H1 (cell line): ENCODE results near the gene ALAS1. TPM values are rescaled to one million over a fixed set of nuclear protein-coding genes. Genes with fewer than 3 reads are reported as not detected.

ENCODE experiments used
- CTCF ChIA-PET: fragments of 300-600 bp; sonication (Branson Sonifier 250); formaldehyde crosslinking; loops from one replicate; lab custom pipeline; 2021; ENCODE audit not compliant: partially characterized antibody; lab: Charles Lee
- POLR2A ChIA-PET: fragments of 300-600 bp; sonication (Branson Sonifier 250); formaldehyde crosslinking; loops from one replicate; lab custom pipeline; 2021; ENCODE audit warnings: inconsistent platforms; ENCODE audit not compliant: partially characterized antibody; lab: Charles Lee
- DNase-seq, 2 experiments: peaks; one replicate each; pipeline versions ENCODE4 v3.0.0 to v3.0.0-alpha.2; 2010 to 2022; ENCODE audit warnings: low spot score in 2 of 2, low read depth in 1 of 2, mixed read lengths in 1 of 2
- FAIRE-seq: peaks from 2 replicates; lab custom pipeline; 2011; peaks lifted over from hg19 to GRCh38; lab: Jason Lieb, UNC
- H2AFZ ChIP-seq: 2 replicates; pipeline ENCODE4 v1.8.1; 2012; ENCODE audit warnings: low read length, inconsistent platforms
- H2AK5ac ChIP-seq: 2 replicates; pipeline ENCODE4 v1.6.1; 2013; ENCODE audit warnings: low read depth, low read length
- H2BK120ac ChIP-seq: replicated peaks from 2 replicates; pipeline ENCODE3; 2013; ENCODE audit warnings: low read depth, low read length, inconsistent platforms
- H2BK12ac ChIP-seq: 2 replicates; pipeline ENCODE4 v1.6.1; 2013; ENCODE audit warnings: low read depth, low read length
- H2BK15ac ChIP-seq: 2 replicates; pipeline ENCODE4 v1.6.1; 2013; ENCODE audit warnings: low read length
- H2BK20ac ChIP-seq: 2 replicates; pipeline ENCODE4 v1.6.1; 2013; ENCODE audit warnings: low read length
- H2BK5ac ChIP-seq: 2 replicates; pipeline ENCODE4 v1.6.1; 2013; ENCODE audit warnings: low read depth, low read length
- H3K14ac ChIP-seq: 2 replicates; pipeline ENCODE4 v1.6.1; 2013; ENCODE audit warnings: inconsistent platforms; ENCODE audit not compliant: insufficient read length
- H3K18ac ChIP-seq: 2 replicates; pipeline ENCODE4 v1.6.1; 2013; ENCODE audit warnings: low read length; ENCODE audit errors: extremely low read depth
- H3K23ac ChIP-seq: 2 replicates; pipeline ENCODE4 v1.6.1; 2013; ENCODE audit warnings: inconsistent platforms; ENCODE audit not compliant: insufficient read length
- H3K23me2 ChIP-seq: 2 replicates; pipeline ENCODE4 v1.6.1; 2013; ENCODE audit warnings: low read depth, low read length
- H3K27ac ChIP-seq: 2 replicates; pipeline ENCODE4 v1.6.1; 2011; ENCODE audit warnings: low read depth, low read length, inconsistent platforms
- H3K27me3 ChIP-seq, 4 experiments: replicated peaks in 1 of 4; 1 replicate in 1 of 4; 2 replicates in 3 of 4; pipeline versions ENCODE4 v1.6.1 to v1.8.1; 2011 to 2013; ENCODE audit warnings: low read length in 3 of 4, mild to moderate bottlenecking in 3 of 4, inconsistent platforms in 2 of 4, mixed read lengths in 2 of 4, moderate library complexity in 1 of 4; ENCODE audit not compliant: control insufficient read depth in 3 of 4, insufficient read depth in 3 of 4; ENCODE audit errors: extremely low read depth in 1 of 4
- H3K36me3 ChIP-seq, 4 experiments: 2 replicates each; pipeline versions ENCODE4 v1.6.1 to v1.8.1; 2011 to 2013; ENCODE audit warnings: mild to moderate bottlenecking in 4 of 4, low read length in 3 of 4, moderate library complexity in 2 of 4, control low read depth in 1 of 4, inconsistent platforms in 1 of 4; ENCODE audit not compliant: insufficient read depth in 4 of 4, control insufficient read depth in 2 of 4
- H3K4ac ChIP-seq: replicated peaks from 2 replicates; pipeline ENCODE3; 2013; ENCODE audit warnings: low read length, low read depth, mixed read lengths, inconsistent platforms; ENCODE audit not compliant: insufficient read length
- H3K4me1 ChIP-seq, 4 experiments: replicated peaks in 1 of 4; 1 replicate in 1 of 4; 2 replicates in 3 of 4; pipeline versions ENCODE4 v1.6.1 to v1.8.1; 2011 to 2013; ENCODE audit warnings: low read length in 3 of 4, inconsistent platforms in 2 of 4, mixed read lengths in 1 of 4; ENCODE audit not compliant: insufficient read depth in 4 of 4, control insufficient read depth in 3 of 4
- H3K4me2 ChIP-seq, 2 experiments: 2 replicates each; pipeline versions ENCODE4 v1.6.1 to v1.8.1; 2011 to 2013; ENCODE audit warnings: low read depth in 2 of 2, low read length in 2 of 2, control low read depth in 1 of 2, inconsistent platforms in 1 of 2, mild to moderate bottlenecking in 1 of 2; ENCODE audit not compliant: insufficient read depth in 1 of 2
- H3K4me3 ChIP-seq, 4 experiments: fragments of 200-600, 300-600 bp in 1 of 4; sonication (generic), shearing (Covaris generic), sonication (Bioruptor Twin) in 1 of 4; 2 replicates each; pipeline versions ENCODE4 v1.5.1 to v1.8.1; 2011 to 2016; ENCODE audit warnings: low read length in 4 of 4, low read depth in 3 of 4, control low read depth in 2 of 4, inconsistent platforms in 2 of 4, mild to moderate bottlenecking in 2 of 4, mixed read lengths in 1 of 4, moderate library complexity in 1 of 4; ENCODE audit not compliant: insufficient read depth in 2 of 4; ENCODE audit errors: extremely low read depth in 1 of 4
- H3K56ac ChIP-seq: replicated peaks from 2 replicates; pipeline ENCODE3; 2013; ENCODE audit warnings: low read depth, mild to moderate bottlenecking, mixed read lengths, low read length, inconsistent platforms; ENCODE audit not compliant: insufficient read length
- H3K79me1 ChIP-seq: 2 replicates; pipeline ENCODE4 v1.6.1; 2013; ENCODE audit warnings: low read depth, low read length, control low read depth
- H3K79me2 ChIP-seq, 2 experiments: 2 replicates each; pipeline versions ENCODE4 v1.6.1 to v1.8.1; 2012 to 2013; ENCODE audit warnings: low read length in 2 of 2, mild to moderate bottlenecking in 2 of 2, inconsistent platforms in 1 of 2; ENCODE audit not compliant: insufficient read depth in 2 of 2, control insufficient read depth in 1 of 2
- H3K9ac ChIP-seq, 4 experiments: replicated peaks in 1 of 4; 1 replicate in 1 of 4; 2 replicates in 3 of 4; pipeline versions ENCODE4 v1.6.1 to v1.8.1; 2011 to 2013; ENCODE audit warnings: low read depth in 3 of 4, low read length in 3 of 4, control low read depth in 2 of 4, mild to moderate bottlenecking in 2 of 4, moderate library complexity in 2 of 4, inconsistent platforms in 1 of 4; ENCODE audit errors: extremely low read depth in 1 of 4
- H3K9me3 ChIP-seq, 2 experiments: 2 replicates each; pipeline versions ENCODE4 v1.6.1 to v1.8.1; 2012 to 2013; ENCODE audit warnings: mild to moderate bottlenecking in 2 of 2, moderate library complexity in 2 of 2, control low read depth in 1 of 2, inconsistent platforms in 1 of 2, low read depth in 1 of 2, low read length in 1 of 2, mixed read lengths in 1 of 2; ENCODE audit not compliant: insufficient read depth in 2 of 2
- H4K20me1 ChIP-seq, 2 experiments: replicated peaks in 1 of 2; 2 replicates each; pipeline versions ENCODE3 to v1.8.1; 2011 to 2013; ENCODE audit warnings: inconsistent platforms in 2 of 2, low read length in 2 of 2, mild to moderate bottlenecking in 1 of 2; ENCODE audit not compliant: insufficient read depth in 2 of 2, control insufficient read depth in 1 of 2
- H4K5ac ChIP-seq: 2 replicates; pipeline ENCODE4 v1.6.1; 2013; ENCODE audit warnings: low read length, low read depth, mixed read lengths, inconsistent platforms; ENCODE audit not compliant: insufficient read length
- H4K8ac ChIP-seq: 2 replicates; pipeline ENCODE4 v1.8.0; 2013; ENCODE audit warnings: mild to moderate bottlenecking, moderate library complexity, low read length, inconsistent platforms; ENCODE audit not compliant: insufficient read depth; ENCODE audit errors: extremely low read depth
- H4K91ac ChIP-seq: replicated peaks from 2 replicates; pipeline ENCODE3; 2013; ENCODE audit warnings: low read length, mixed read lengths, inconsistent platforms; ENCODE audit not compliant: insufficient read length
- CREB1 ChIP-seq: IDR thresholded peaks from 2 replicates; pipeline ENCODE4 v1.6.1; 2012; ENCODE audit warnings: inconsistent platforms
- CTBP2 ChIP-seq: IDR thresholded peaks from 2 replicates; pipeline ENCODE4 v1.7.0; 2011; ENCODE audit warnings: borderline replicate concordance, mild to moderate bottlenecking, moderate library complexity, mixed read lengths, low read length; ENCODE audit not compliant: insufficient read depth, insufficient read length
- EZH2 ChIP-seq: fragments of 200-600 bp; sonication (generic); IDR thresholded peaks from 2 replicates; pipeline ENCODE4 v1.7.1; 2012; ENCODE audit warnings: low read depth, mild to moderate bottlenecking, moderate library complexity, low read length, inconsistent platforms; ENCODE audit not compliant: severe bottlenecking
- FOSL1 ChIP-seq: IDR thresholded peaks from 2 replicates; pipeline ENCODE4 v1.6.1; 2011; ENCODE audit warnings: mild to moderate bottlenecking, low read depth, low read length, moderate library complexity; ENCODE audit not compliant: insufficient read depth
- KDM1A ChIP-seq: fragments of 200-600, 300-600 bp; sonication (generic); IDR thresholded peaks from 2 replicates; pipeline ENCODE4 v1.7.1; 2016; ENCODE audit warnings: mild to moderate bottlenecking, low read length, borderline replicate concordance
- MAFK ChIP-seq: IDR thresholded peaks from 2 replicates; pipeline ENCODE4 v1.6.1; 2012; ENCODE audit warnings: low read depth, mild to moderate bottlenecking, improper control_type of control experiment, low read length
- PHF8 ChIP-seq: fragments of 200-600 bp; sonication (generic); conservative IDR thresholded peaks from 2 replicates; pipeline ENCODE4 v1.7.1; 2012; ENCODE audit warnings: low read depth, mild to moderate bottlenecking, inconsistent platforms, low read length, moderate library complexity
- POLR2AphosphoS5 ChIP-seq: IDR thresholded peaks from 2 replicates; pipeline ENCODE4 v1.6.1; 2011; ENCODE audit warnings: low read depth, low read length
- POU5F1 ChIP-seq: IDR thresholded peaks from 2 replicates; pipeline ENCODE4 v1.6.1; 2011; ENCODE audit warnings: low read depth, mild to moderate bottlenecking, low read length, moderate library complexity
- RXRA ChIP-seq: IDR thresholded peaks from 2 replicates; pipeline ENCODE4 v1.6.1; 2011; ENCODE audit warnings: low read depth, mild to moderate bottlenecking, low read length, moderate library complexity; ENCODE audit not compliant: insufficient read depth
- SAP30 ChIP-seq: fragments of 300-600 bp; sonication (generic); IDR thresholded peaks from 2 replicates; pipeline ENCODE4 v1.7.1; 2012; ENCODE audit warnings: low read length, moderate library complexity, mild to moderate bottlenecking, inconsistent platforms; ENCODE audit not compliant: insufficient read depth, insufficient replicate concordance
- WGBS, 2 experiments: shearing (Covaris generic) in 1 of 2; methylation state at CpG; one replicate each; pipeline versions ENCODE4 v1.1.6 to v1.1.7; 2013 to 2015; ENCODE audit warnings: low lambda C conversion rate in 2 of 2, mixed read lengths in 2 of 2, inconsistent platforms in 1 of 2, low coverage in 1 of 2, missing lambda C conversion rate in 1 of 2; ENCODE audit not compliant: insufficient replicate concordance in 2 of 2, insufficient coverage in 1 of 2, insufficient read length in 1 of 2; ENCODE audit errors: extremely low coverage in 1 of 2, missing lambda C conversion rate in 1 of 2; 5-methylcytosine and 5-hydroxymethylcytosine counted together
- polyA plus RNA-seq, 7 experiments: library from polyadenylated mRNA; depleted of rRNA in 3 of 7; stranded (reverse) in 5 of 7; unstranded in 2 of 7; fragments of >200 nt in 5 of 7; fragments of 200-250 nt in 2 of 7; gene quantifications; 1 replicate in 5 of 7; 2 replicates in 1 of 7; 4 replicates in 1 of 7; pipeline versions ENCODE4 v1.2.1 to v1.2.3, GENCODE V29; 2011 to 2013; ENCODE audit warnings: missing spikeins in 2 of 7, mixed read lengths in 2 of 7
- total RNA-seq: library from RNA; stranded (reverse); fragmentation: NEBNext Ultra II Directional; extraction: Animal tissue kit (Norgen Biotek cat#: 25700); gene quantifications from 2 replicates; pipeline ENCODE4 v1.2.1, GENCODE V29; 2021

ALAS1 gene
- total and polyA plus RNA-seq, 2 of the 8 experiments (the other 6 are each of a cell fraction or from before 2014, with no cell fraction given): 45.9 to 84.4 TPM

DNA sequence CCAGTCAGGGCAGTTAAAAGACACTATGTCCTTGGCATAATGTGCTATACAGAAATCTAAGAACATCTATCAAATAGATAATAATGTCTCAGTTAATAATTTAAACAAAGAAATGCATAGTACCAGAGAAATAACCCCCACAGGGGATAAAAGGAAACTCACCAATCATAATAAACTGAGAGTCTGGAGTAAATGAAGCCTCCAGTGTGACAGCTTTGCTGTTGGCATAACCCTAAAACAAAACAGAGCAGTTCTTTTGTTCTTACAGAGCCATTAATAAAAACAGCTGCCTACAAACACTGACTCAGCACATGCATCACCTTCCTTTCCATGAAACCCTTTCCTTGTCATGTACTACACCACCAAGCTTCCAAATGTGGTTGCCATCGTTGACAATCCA lies 61.1 kb downstream of the ALAS1 start:
- Histone ChIP-seq H2BK5ac (no peak overlapping the region), H2AFZ (no peak overlapping the region), H2AK5ac (no peak overlapping the region), H4K91ac (no peak overlapping the region), H2BK120ac (no peak overlapping the region), H3K56ac (no peak overlapping the region), H4K20me1 (peaks cover 3 to 15% of the 10 kb centered on the region in 2 experiments), H3K23ac (no peak overlapping the region), H3K79me2 (peaks cover 0 to 9% of the 10 kb centered on the region in 2 experiments; a peak in 2 of 4 replicates), H3K4me2 (no peak overlapping the region), H3K27ac (no peak overlapping the region), H4K8ac (no peak overlapping the region), H3K9ac (no peak overlapping the region), H3K4me1 (no peaks in the 10 kb centered on the region), H3K36me3 (peaks cover 41 to 94% (median 83%) of the 10 kb centered on the region in 4 experiments), H3K18ac (no peak overlapping the region), H2BK20ac (no peak overlapping the region), H3K9me3 (no peaks in the 10 kb centered on the region), H2BK12ac (no peak overlapping the region), H3K4ac (no peak overlapping the region), H4K5ac (no peak overlapping the region), H3K14ac (no peak overlapping the region), H3K27me3 (no peaks in the 10 kb centered on the region), H3K4me3 (no peak overlapping the region), H3K79me1 (no peaks in the 10 kb centered on the region; the same call in 1 of the 2 replicates), H3K23me2 (no peaks in the 10 kb centered on the region), H2BK15ac (no peak overlapping the region)
- ChIA-PET POLR2A (interaction anchor here (0.7 to 3.1 kb wide), 2 partner anchors 10 to 20 kb away, joined by 4 to 20 read pairs; partner anchors contain the start of gene WDR82), CTCF (interaction anchor here (1.1 to 4.5 kb wide), 9 partner anchors 10 to 129 kb away, joined by 3 to 21 read pairs (median 4); no protein-coding TSS in a partner anchor)
- TF ChIP-seq FOSL1 (no peak), POLR2AphosphoS5 (no peak), CTBP2 (no peak), CREB1 (no peak), PHF8 (no peak), EZH2 (no peak), MAFK (no peak), SAP30 (no peak), RXRA (no peak), KDM1A (no peak), POU5F1 (no peak)
- FAIRE-seq (no peak), DNase-seq (no peak)
- WGBS, 2 experiments: 91% methylated on average over 1 of the region's 1 CpG; no CpG with 5 or more reads in 1 of the 2 experiments
